PC-3 (cell line): ENCODE measurements around the gene IRF8. TPM values are rescaled to one million over a fixed set of nuclear protein-coding genes. Genes with fewer than 3 reads are reported as not detected.

Experiments used
- ATAC-seq: fragments of 200-7000 bp; cut with Tn5 transposase; 2 replicates; pipeline ENCODE4 v1.9.1; 2020; ENCODE audit warnings: mild to moderate bottlenecking, moderate library complexity
- BruUV-seq: library from RNA; stranded (reverse); fragments of 400-500 nt; replicated peaks from 2 replicates; lab custom pipeline; 2021; lab: Mats Ljungman, UMichigan
- CTCF ChIA-PET: fragments of 300-600 bp; sonication (Branson Sonifier 250); formaldehyde crosslinking; loops from one replicate; lab custom pipeline; 2022; ENCODE audit warnings: antibody characterized with exemption; lab: Charles Lee
- POLR2A ChIA-PET: fragments of 300-600 bp; sonication (Branson Sonifier 250); formaldehyde crosslinking; loops from one replicate; lab custom pipeline; 2022; ENCODE audit warnings: antibody characterized with exemption; ENCODE audit not compliant: unreplicated experiment; lab: Charles Lee
- DNase-seq: peaks from one replicate; pipeline ENCODE4 v3.0.0-alpha.2; 2015
- H2AFZ ChIP-seq: fragments of 300-600 bp; sonication (generic); 2 replicates; pipeline ENCODE4 v1.6.0; 2016; ENCODE audit warnings: antibody characterized with exemption, low read length
- H3F3A ChIP-seq: fragments of 300-600 bp; sonication (generic); one replicate; pipeline ENCODE4 v1.6.0; 2017; ENCODE audit warnings: antibody characterized with exemption, low read length, control low read depth, mild to moderate bottlenecking; ENCODE audit not compliant: unreplicated experiment
- H3K27ac ChIP-seq: fragments of 300-600 bp; sonication (generic); 2 replicates; pipeline ENCODE4 v1.5.1; 2016; ENCODE audit warnings: mild to moderate bottlenecking, low read length
- H3K27me3 ChIP-seq: fragments of 300-600 bp; sonication (generic); 2 replicates; pipeline ENCODE4 v1.6.1; 2016; ENCODE audit warnings: low read length, mixed read lengths
- H3K36me3 ChIP-seq: fragments of 300-600 bp; sonication (generic); 2 replicates; pipeline ENCODE4 v1.6.1; 2016; ENCODE audit warnings: low read depth, mixed run types, low read length, mixed read lengths
- H3K4me1 ChIP-seq: fragments of 300-600 bp; sonication (generic); 2 replicates; pipeline ENCODE4 v1.5.1; 2016; ENCODE audit warnings: low read length; ENCODE audit not compliant: insufficient read depth
- H3K4me2 ChIP-seq: fragments of 300-600 bp; sonication (generic); 2 replicates; pipeline ENCODE4 v1.6.0; 2016; ENCODE audit warnings: low read length
- H3K4me3 ChIP-seq: fragments of 300-600 bp; sonication (generic); 2 replicates; pipeline ENCODE4 v1.5.1; 2016; ENCODE audit warnings: mild to moderate bottlenecking, low read length, mixed read lengths
- H3K79me2 ChIP-seq: fragments of 300-600 bp; sonication (generic); 2 replicates; pipeline ENCODE4 v1.6.1; 2017; ENCODE audit warnings: low read length, mixed read lengths
- H3K9ac ChIP-seq: fragments of 300-600 bp; sonication (generic); 2 replicates; pipeline ENCODE4 v1.6.0; 2016; ENCODE audit warnings: mild to moderate bottlenecking, low read length
- H3K9me2 ChIP-seq: fragments of 300-600 bp; sonication (generic); replicated peaks from 2 replicates; pipeline ENCODE4 v1.6.1; 2016; ENCODE audit warnings: mixed run types, low read length, mixed read lengths
- H3K9me3 ChIP-seq: fragments of 300-600 bp; sonication (generic); 2 replicates; pipeline ENCODE4 v1.6.1; 2016; ENCODE audit warnings: low read length, mixed read lengths
- H4K20me1 ChIP-seq: fragments of 300-600 bp; sonication (generic); 2 replicates; pipeline ENCODE4 v1.6.1; 2016; ENCODE audit warnings: low read length, mixed read lengths
- EZH2 ChIP-seq: fragments of 300-600 bp; sonication (generic); IDR thresholded peaks from one replicate; pipeline ENCODE4 v1.6.1; 2017; ENCODE audit warnings: antibody characterized with exemption, mild to moderate bottlenecking, low read length; ENCODE audit not compliant: unreplicated experiment
- EZH2phosphoT487 ChIP-seq: fragments of 300-600 bp; sonication (generic); IDR thresholded peaks from 2 replicates; pipeline ENCODE4 v1.6.1; 2018; ENCODE audit warnings: mild to moderate bottlenecking, antibody characterized with exemption, low read length, borderline replicate concordance
- intact Hi-C: fragments of 100-400 bp; cut with micrococcal nuclease; formaldehyde crosslinking; loops from 2 replicates; pipeline ENCODE4 v1.9.0; 2023
- total RNA-seq: library from RNA; depleted of rRNA; stranded (reverse); fragments of >200 nt; gene quantifications from 2 replicates; pipeline ENCODE4 v1.2.3, GENCODE V29; 2014
- TF ChIP-seq, protein P1 (sequence below): fragments of 300-600 bp; sonication (generic); conservative IDR thresholded peaks from 2 replicates; pipeline ENCODE4 v1.5.1; 2017; ENCODE audit warnings: antibody characterized with exemption, low read depth, mild to moderate bottlenecking, low read length

IRF8 gene
- total RNA-seq, 1 experiment from 2014 or later = not detected

DNA sequence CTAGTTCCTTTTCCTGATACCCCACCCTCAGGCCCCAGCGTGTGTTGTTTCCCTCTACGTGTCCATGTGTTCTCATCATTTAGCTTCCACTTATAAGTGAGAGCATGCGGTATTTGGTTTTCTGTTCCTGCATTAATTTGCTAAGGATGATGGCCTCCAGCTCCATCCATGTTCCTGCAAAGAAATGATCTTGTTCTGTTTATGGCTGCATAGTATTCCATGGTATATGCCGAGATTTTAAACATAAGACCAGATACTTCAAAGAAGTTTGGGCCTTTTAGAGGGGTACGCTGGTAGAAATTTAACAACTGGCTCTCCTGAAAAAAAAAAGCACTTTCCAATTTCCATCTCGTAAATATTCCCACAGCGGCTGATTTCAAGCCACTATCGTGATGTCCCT, 59.8 kb downstream of the IRF8 start:
- POLR2A ChIA-PET = no interaction called here

DNA sequence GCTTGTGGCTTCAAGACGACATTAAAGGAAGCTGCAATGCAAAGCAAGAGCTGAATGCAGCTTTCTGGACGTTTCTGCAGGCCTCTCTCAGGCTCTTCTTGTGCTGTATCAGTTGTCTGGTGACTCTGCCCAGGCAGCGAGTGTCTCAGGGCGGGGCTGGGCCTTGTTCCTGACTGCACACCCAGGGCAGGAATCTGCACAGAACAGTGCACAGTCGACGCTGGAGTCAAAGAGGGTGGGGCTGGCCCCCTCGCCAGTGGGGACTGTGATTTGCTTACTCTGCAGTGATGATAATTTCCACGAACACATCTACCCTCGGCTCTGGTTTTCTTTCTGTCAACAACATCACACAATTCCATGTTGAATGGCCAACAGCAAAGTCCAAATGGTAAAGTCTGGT, 60.7 kb downstream of the IRF8 start:
- Histone ChIP-seq H3K9me2 (no peaks in the 10 kb centered on the region), H3K27ac (no peak overlapping the region), H3K27me3 (peaks cover 83% of the 10 kb centered on the region), H3K36me3 (no peaks in the 10 kb centered on the region), H3K4me1 (no peaks in the 10 kb centered on the region), H3F3A (no peaks in the 10 kb centered on the region), H3K9me3 (no peaks in the 10 kb centered on the region), H3K9ac (no peak overlapping the region), H3K79me2 (no peaks in the 10 kb centered on the region), H2AFZ (no peak overlapping the region), H3K4me3 (no peak overlapping the region), H3K4me2 (no peak overlapping the region), H4K20me1 (no peaks in the 10 kb centered on the region)
- no peak for DNase-seq
- POLR2A ChIA-PET = no interaction called here
- TF ChIP-seq EZH2 (no peak), EZH2phosphoT487 (no peak)
- TF ChIP-seq, protein P1, sequence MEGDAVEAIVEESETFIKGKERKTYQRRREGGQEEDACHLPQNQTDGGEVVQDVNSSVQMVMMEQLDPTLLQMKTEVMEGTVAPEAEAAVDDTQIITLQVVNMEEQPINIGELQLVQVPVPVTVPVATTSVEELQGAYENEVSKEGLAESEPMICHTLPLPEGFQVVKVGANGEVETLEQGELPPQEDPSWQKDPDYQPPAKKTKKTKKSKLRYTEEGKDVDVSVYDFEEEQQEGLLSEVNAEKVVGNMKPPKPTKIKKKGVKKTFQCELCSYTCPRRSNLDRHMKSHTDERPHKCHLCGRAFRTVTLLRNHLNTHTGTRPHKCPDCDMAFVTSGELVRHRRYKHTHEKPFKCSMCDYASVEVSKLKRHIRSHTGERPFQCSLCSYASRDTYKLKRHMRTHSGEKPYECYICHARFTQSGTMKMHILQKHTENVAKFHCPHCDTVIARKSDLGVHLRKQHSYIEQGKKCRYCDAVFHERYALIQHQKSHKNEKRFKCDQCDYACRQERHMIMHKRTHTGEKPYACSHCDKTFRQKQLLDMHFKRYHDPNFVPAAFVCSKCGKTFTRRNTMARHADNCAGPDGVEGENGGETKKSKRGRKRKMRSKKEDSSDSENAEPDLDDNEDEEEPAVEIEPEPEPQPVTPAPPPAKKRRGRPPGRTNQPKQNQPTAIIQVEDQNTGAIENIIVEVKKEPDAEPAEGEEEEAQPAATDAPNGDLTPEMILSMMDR = no peak
- CTCF ChIA-PET = no interaction called here
- ATAC-seq = no peak
- intact Hi-C loops = no loop called here
- no TSS peak for BruUV-seq

More for the DNA sequence above, 59.8 kb downstream of the IRF8 start:
- Histone ChIP-seq H3K79me2 (no peaks in the 10 kb centered on the region), H3K9ac (no peak overlapping the region), H3K9me2 (no peaks in the 10 kb centered on the region), H3K9me3 (no peaks in the 10 kb centered on the region), H3K4me2 (no peak overlapping the region), H3F3A (no peaks in the 10 kb centered on the region), H3K36me3 (no peaks in the 10 kb centered on the region), H4K20me1 (no peaks in the 10 kb centered on the region), H3K4me3 (no peak overlapping the region), H3K27ac (no peak overlapping the region), H3K4me1 (no peaks in the 10 kb centered on the region), H2AFZ (no peak overlapping the region), H3K27me3 (peaks cover 83% of the 10 kb centered on the region)
- no peak for ATAC-seq
- intact Hi-C loops = no loop called here
- no TSS peak for BruUV-seq
- no peak for DNase-seq
- CTCF ChIA-PET = no interaction called here
- TF ChIP-seq EZH2 = no peak
- no peak for TF ChIP-seq EZH2phosphoT487
- TF ChIP-seq, protein P1 = no peak

DNA sequence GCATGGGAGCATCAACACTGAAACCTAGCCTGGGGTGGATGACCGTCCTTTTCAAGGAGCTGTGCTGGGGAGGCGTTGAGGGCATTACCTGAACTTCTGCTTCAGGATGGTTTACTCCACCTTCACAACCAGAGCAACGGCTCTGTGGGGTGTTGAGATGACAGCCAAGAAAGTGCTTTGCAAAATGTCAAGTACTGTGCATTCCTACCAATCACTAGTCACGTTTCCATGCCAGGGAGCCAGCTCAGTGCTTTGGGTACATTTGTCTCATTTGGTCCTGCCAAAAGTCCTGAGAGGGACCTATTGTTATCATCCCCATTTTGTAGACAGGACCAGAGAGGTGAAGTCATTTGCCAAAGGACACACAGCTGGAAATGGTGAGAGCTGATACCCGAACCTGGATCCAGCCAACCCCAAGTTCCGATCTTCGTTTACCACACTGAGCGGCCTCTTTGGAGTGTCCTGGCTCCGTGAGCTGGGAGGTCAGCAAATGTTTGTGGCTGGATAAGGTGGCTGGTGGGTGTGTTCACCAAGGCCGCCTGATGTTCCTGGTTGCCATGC, 61.6 kb downstream of the IRF8 start:
- Histone ChIP-seq H2AFZ (no peak overlapping the region), H3F3A (no peaks in the 10 kb centered on the region), H3K4me2 (no peak overlapping the region), H3K4me3 (no peak overlapping the region), H3K27me3 (peaks cover 75% of the 10 kb centered on the region), H3K4me1 (no peaks in the 10 kb centered on the region), H3K9me3 (no peaks in the 10 kb centered on the region), H3K36me3 (no peaks in the 10 kb centered on the region), H3K27ac (no peak overlapping the region), H4K20me1 (no peaks in the 10 kb centered on the region), H3K79me2 (no peaks in the 10 kb centered on the region), H3K9me2 (no peaks in the 10 kb centered on the region), H3K9ac (no peak overlapping the region)
- CTCF ChIA-PET = no interaction called here
- BruUV-seq = no TSS peak
- intact Hi-C loops = no loop called here
- no peak for ATAC-seq
- POLR2A ChIA-PET = no interaction called here
- no peak for DNase-seq
- TF ChIP-seq EZH2phosphoT487 (no peak), EZH2 (no peak)
- TF ChIP-seq, protein P1 = no peak
